K562 (cell line): ENCODE results near the gene AQP9. TPM values are rescaled to one million over a fixed set of nuclear protein-coding genes. Genes with fewer than 3 reads are reported as not detected.

Source experiments
- BCL6 ChIP-seq: fragments of 250-450 bp; sonication (Bioruptor Pico); IDR thresholded peaks from 2 replicates; pipeline ENCODE4 v1.4.0; 2020
- BRCA1 ChIP-seq, 2 experiments: fragments of 450-650 bp in 1 of 2; sonication (generic) in 1 of 2; formaldehyde crosslinking in 1 of 2; IDR thresholded peaks; 2 replicates each; pipeline versions ENCODE4 v1.5.0 to v1.6.1; 2017 to 2020; ENCODE audit warnings: mild to moderate bottlenecking in 1 of 2, missing genetic modification reagents in 1 of 2
- CBFA2T3 ChIP-seq: fragments of 450-650 bp; IDR thresholded peaks from 2 replicates; pipeline ENCODE4 v1.6.1; 2017
- CTBP1 ChIP-seq: fragments of 450-650 bp; IDR thresholded peaks from 2 replicates; pipeline ENCODE4 v1.6.1; 2016; ENCODE audit warnings: borderline replicate concordance
- CXXC5 ChIP-seq: fragments of 250-450 bp; sonication (Bioruptor Pico); IDR thresholded peaks from 2 replicates; pipeline ENCODE4 v1.8.0; 2022; ENCODE audit warnings: inconsistent platforms, mild to moderate bottlenecking, moderate library complexity
- DMBX1 ChIP-seq: fragments of 250-450 bp; sonication (Bioruptor Pico); IDR thresholded peaks from 2 replicates; pipeline ENCODE4 v1.8.0; 2022; ENCODE audit warnings: inconsistent platforms, mild to moderate bottlenecking, moderate library complexity, borderline replicate concordance
- EHMT2 ChIP-seq: fragments of 450-650 bp; IDR thresholded peaks from 2 replicates; pipeline ENCODE4 v1.6.1; 2018; ENCODE audit warnings: antibody characterized with exemption
- ELK1 ChIP-seq: sonication (generic); formaldehyde crosslinking; IDR thresholded peaks from 2 replicates; pipeline ENCODE4 v1.8.1; 2022; ENCODE audit warnings: missing genetic modification reagents
- EP300 ChIP-seq: IDR thresholded peaks from 2 replicates; pipeline ENCODE4 v1.6.1; 2012; ENCODE audit warnings: low read length, improper control_type of control experiment
- EP400 ChIP-seq: fragments of 450-650 bp; IDR thresholded peaks from 2 replicates; pipeline ENCODE4 v1.6.1; 2017; ENCODE audit warnings: antibody characterized with exemption, mild to moderate bottlenecking, moderate library complexity
- ETV5 ChIP-seq: sonication (generic); formaldehyde crosslinking; IDR thresholded peaks from 2 replicates; pipeline ENCODE4 v1.4.0; 2020; ENCODE audit warnings: low read depth, mild to moderate bottlenecking, missing genetic modification reagents
- GATAD2B ChIP-seq: fragments of 450-650 bp; IDR thresholded peaks from 2 replicates; pipeline ENCODE4 v1.6.1; 2017; ENCODE audit warnings: mild to moderate bottlenecking, borderline replicate concordance
- HSF4 ChIP-seq: fragments of 250-450 bp; sonication (Bioruptor Pico); IDR thresholded peaks from 2 replicates; pipeline ENCODE4 v2.1.2; 2022; ENCODE audit warnings: mild to moderate bottlenecking, moderate library complexity, borderline replicate concordance
- KAT2B ChIP-seq: IDR thresholded peaks from one replicate; pipeline ENCODE4 v1.6.1; 2012; ENCODE audit warnings: low read depth, mild to moderate bottlenecking, control low read depth, inconsistent platforms, low read length, moderate library complexity
- KDM5B ChIP-seq: fragments of 200-600 bp; sonication (generic); IDR thresholded peaks from 2 replicates; pipeline ENCODE4 v1.6.1; 2012; ENCODE audit warnings: low read depth, mild to moderate bottlenecking, moderate library complexity, low read length, control low read depth, inconsistent platforms; ENCODE audit not compliant: insufficient replicate concordance
- MXI1 ChIP-seq: IDR thresholded peaks from 2 replicates; pipeline ENCODE4 v1.6.1; 2011; ENCODE audit warnings: low read depth, mild to moderate bottlenecking, improper control_type of control experiment, low read length
- NCOA1 ChIP-seq: fragments of 450-650 bp; IDR thresholded peaks from 2 replicates; pipeline ENCODE4 v1.6.1; 2016; ENCODE audit warnings: low read depth
- NCOA2 ChIP-seq, 2 experiments: fragments of 450-650 bp; IDR thresholded peaks; 2 replicates each; pipeline ENCODE4 v1.6.1; 2018; ENCODE audit warnings: mild to moderate bottlenecking in 2 of 2, moderate library complexity in 1 of 2; ENCODE audit not compliant: partially characterized antibody in 2 of 2
- NR3C1 ChIP-seq: sonication (generic); formaldehyde crosslinking; IDR thresholded peaks from 2 replicates; pipeline ENCODE4 v1.8.1; 2022; ENCODE audit warnings: missing genetic modification reagents
- SIN3A ChIP-seq, 2 experiments: fragments of 150-350 bp in 1 of 2; IDR thresholded peaks; 2 replicates each; pipeline ENCODE4 v1.6.1; 2011 to 2016; ENCODE audit warnings: borderline replicate concordance in 2 of 2, low read depth in 2 of 2, low read length in 2 of 2, mild to moderate bottlenecking in 2 of 2, moderate library complexity in 2 of 2; ENCODE audit not compliant: control insufficient read depth in 1 of 2
- SMARCE1 ChIP-seq: fragments of 450-650 bp; IDR thresholded peaks from 2 replicates; pipeline ENCODE4 v1.7.1; 2016; ENCODE audit warnings: mild to moderate bottlenecking
- SMC3 ChIP-seq: conservative IDR thresholded peaks from 2 replicates; pipeline ENCODE4 v1.6.1; 2011; ENCODE audit warnings: low read depth, low read length, improper control_type of control experiment; ENCODE audit not compliant: insufficient read depth
- SOX6 ChIP-seq: fragments of 450-650 bp; IDR thresholded peaks from 2 replicates; pipeline ENCODE4 v1.6.1; 2014; ENCODE audit warnings: mild to moderate bottlenecking
- STAG1 ChIP-seq: sonication (generic); formaldehyde crosslinking; IDR thresholded peaks from 2 replicates; pipeline ENCODE4 v1.5.0; 2020; ENCODE audit warnings: missing genetic modification reagents, borderline replicate concordance
- TCF3 ChIP-seq: sonication (generic); formaldehyde crosslinking; IDR thresholded peaks from 2 replicates; pipeline ENCODE4 v1.4.0; 2020; ENCODE audit warnings: mild to moderate bottlenecking, missing genetic modification reagents
- TEAD4 ChIP-seq, 2 experiments: sonication (generic) in 1 of 2; formaldehyde crosslinking in 1 of 2; IDR thresholded peaks; 2 replicates each; pipeline versions ENCODE4 v1.6.1 to v1.8.0; 2012 to 2022; ENCODE audit warnings: borderline replicate concordance in 1 of 2, inconsistent platforms in 1 of 2, low read length in 1 of 2, mild to moderate bottlenecking in 1 of 2, missing genetic modification reagents in 1 of 2
- ZEB2 ChIP-seq: fragments of 450-650 bp; IDR thresholded peaks from 2 replicates; pipeline ENCODE4 v1.6.1; 2016
- ZNF133 ChIP-seq: fragments of 250-450 bp; sonication (Bioruptor Pico); IDR thresholded peaks from 2 replicates; pipeline ENCODE4 v1.4.0; 2020; ENCODE audit warnings: mild to moderate bottlenecking
- ZNF766 ChIP-seq: fragments of 200-800 bp; sonication (Bioruptor generic); conservative IDR thresholded peaks from 2 replicates; pipeline ENCODE4 v1.6.1; 2016; ENCODE audit warnings: missing genetic modification characterization, missing compliant biosample characterization
- ZNF778 ChIP-seq: fragments of 450-650 bp; formaldehyde crosslinking; IDR thresholded peaks from 2 replicates; pipeline ENCODE4 v1.4.0; 2020; ENCODE audit warnings: mild to moderate bottlenecking, moderate library complexity
- polyA plus RNA-seq, 8 experiments: library from polyadenylated mRNA; depleted of rRNA in 4 of 8; stranded (reverse) in 5 of 8; unstranded in 3 of 8; fragments of >200 nt; fragmentation: Nextera tagmentation in 2 of 8; fragmentation: Illumina TruSeq in 1 of 8; extraction: Ambion mirVana in 2 of 8; extraction: Trizol in 1 of 8; gene quantifications; 2 replicates each; pipeline versions ENCODE4 v1.2.1 to v1.2.3, GENCODE V29; 2011 to 2014; ENCODE audit warnings: inconsistent platforms in 1 of 8, missing spikeins in 1 of 8
- total RNA-seq, 7 experiments: library from RNA; depleted of rRNA in 6 of 7; stranded (reverse); fragments of >200 nt in 6 of 7; fragmentation: Illumina TruSeq in 2 of 7; extraction: Trizol in 2 of 7; gene quantifications; 2 replicates each; pipeline versions ENCODE4 v1.2.1 to v1.2.3, GENCODE V29; 2011 to 2021; ENCODE audit warnings: low replicate concordance in 1 of 7
- TF ChIP-seq, protein P1 (sequence below): fragments of 250-450 bp; sonication (Bioruptor Pico); IDR thresholded peaks from 2 replicates; pipeline ENCODE4 v1.9.0; 2021; ENCODE audit warnings: mild to moderate bottlenecking

The AQP9 gene
- total and polyA plus RNA-seq, 9 of the 15 experiments (the other 6 are each of a cell fraction or from before 2014, with no cell fraction given) = 0.04 to 0.33 (median 0.07) TPM; not detected in 4

DNA sequence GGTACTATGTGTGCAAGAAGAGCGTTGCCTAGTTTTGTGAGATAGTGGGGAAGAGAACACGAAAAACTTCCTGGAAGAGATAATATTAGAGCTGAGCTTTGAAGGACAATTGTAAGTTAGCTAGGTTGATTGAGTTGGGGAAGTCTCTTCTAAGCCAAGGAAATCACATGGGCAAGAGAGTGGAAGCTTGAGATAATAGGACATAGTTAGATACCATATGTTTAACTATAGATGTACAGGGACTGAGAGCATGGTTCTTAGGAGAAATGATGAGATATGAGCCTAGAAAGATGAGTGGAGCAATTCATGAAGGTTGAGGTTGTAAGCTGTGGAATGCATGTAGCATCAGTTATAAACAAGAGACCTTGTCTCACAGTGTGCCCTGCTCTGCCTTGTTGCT is 30.1 kb upstream of the AQP9 start (continued):
- TF ChIP-seq ETV5 (0 out of 2 replicates have a peak, but pooled peaks have one; percentile 9), SIN3A (IDR thresholded peaks at IDR 0.05; ENCODE audit: borderline replicate concordance in 2 of 2, control insufficient read depth in 1 of 2, low read depth in 2 of 2, low read length in 2 of 2) (no peak), SOX6 (peak; percentile 83), HSF4 (no peak), ELK1 (CRISPR knock-in tag) (no peak), TCF3 (CRISPR knock-in tag) (peak; percentile 86), KDM5B (no peak), NCOA1 (peak; percentile 41; the same call in 1 of the 2 replicates), STAG1 (no peak), SMC3 (no peak), ZNF133 (CRISPR knock-in tag) (no peak), ZNF766 (no peak), CXXC5 (CRISPR knock-in tag) (0 out of 2 replicates have a peak, but pooled peaks have one; percentile 42), NR3C1 (no peak), EHMT2 (0 out of 2 replicates have a peak, but pooled peaks have one; percentile 58), SMARCE1 (peak; percentile 45; the same call in 1 of the 2 replicates), ZNF778 (CRISPR knock-in tag) (no peak), DMBX1 (CRISPR knock-in tag) (no peak), EP400 (0 out of 2 replicates have a peak, but pooled peaks have one; percentile 12), CBFA2T3 (peak; percentile 85), KAT2B (no peak), GATAD2B (0 out of 2 replicates have a peak, but pooled peaks have one; percentile 19), BCL6 (CRISPR knock-in tag) (no peak), CTBP1 (peak; percentile 87), TEAD4 (IDR thresholded peaks at IDR 0.05; ENCODE audit: low read length) (peak; percentile 67; the same call in 1 of the 2 replicates), TEAD4 (CRISPR knock-in tag; IDR thresholded peaks at IDR 0.05; ENCODE audit: borderline replicate concordance) (no peak), NCOA2 (IDR thresholded peaks at IDR 0.05; ENCODE audit: partially characterized antibody in 2 of 2) (no peak), EP300 (peak; percentile 72; the same call in 1 of the 2 replicates), MXI1 (0 out of 2 replicates have a peak, but pooled peaks have one; percentile 5), BRCA1 (IDR thresholded peaks at IDR 0.05) (no peak), BRCA1 (CRISPR knock-in tag; IDR thresholded peaks at IDR 0.05) (no peak), ZEB2 (0 out of 2 replicates have a peak, but pooled peaks have one; percentile 37)
- TF ChIP-seq, protein P1, sequence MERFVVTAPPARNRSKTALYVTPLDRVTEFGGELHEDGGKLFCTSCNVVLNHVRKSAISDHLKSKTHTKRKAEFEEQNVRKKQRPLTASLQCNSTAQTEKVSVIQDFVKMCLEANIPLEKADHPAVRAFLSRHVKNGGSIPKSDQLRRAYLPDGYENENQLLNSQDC (CRISPR knock-in tag) = no peak
